ENCODE results near the gene CDH22.

DNA sequence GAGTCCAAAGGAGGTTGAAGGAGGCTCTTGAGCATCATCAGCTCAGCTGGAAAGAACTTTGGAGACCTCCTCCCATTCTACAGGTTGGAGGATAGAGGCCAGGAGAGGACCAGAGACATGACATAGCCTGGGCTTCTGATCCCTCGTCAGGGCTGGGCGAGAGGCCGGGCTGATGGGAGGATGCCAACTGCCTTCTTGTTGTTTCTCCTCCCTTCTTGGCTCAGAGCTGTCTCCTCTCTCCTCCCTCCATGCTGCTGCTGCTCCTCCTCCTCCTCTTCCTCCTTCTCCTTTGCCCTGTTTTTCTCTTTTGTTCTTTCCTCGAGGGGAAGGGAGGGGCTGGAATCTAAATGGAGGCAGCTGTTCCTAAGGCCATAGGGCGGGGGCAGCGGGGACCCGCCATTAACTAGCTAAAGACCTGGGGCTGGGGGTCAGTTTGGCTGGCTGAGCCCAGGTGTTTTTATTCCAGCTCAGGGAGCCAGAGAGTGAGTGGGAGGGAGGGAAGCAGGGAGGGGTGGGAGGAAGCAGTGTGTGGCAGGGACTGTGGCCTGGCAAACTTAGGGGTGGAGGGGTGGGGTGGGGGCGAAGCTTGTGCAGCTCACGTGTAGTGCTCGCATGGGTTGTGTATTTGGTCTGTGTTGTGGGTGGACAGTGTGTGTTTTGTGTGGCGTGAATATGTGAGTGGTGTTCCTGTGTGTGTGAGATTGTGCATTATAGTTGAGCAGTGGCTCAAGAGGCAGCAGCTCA is 105.4 kb downstream of the CDH22 start:
- TF ChIP-seq POLR2A (IDR thresholded peaks at IDR 0.05) = no peak
- TF ChIP-seq, protein P1, sequence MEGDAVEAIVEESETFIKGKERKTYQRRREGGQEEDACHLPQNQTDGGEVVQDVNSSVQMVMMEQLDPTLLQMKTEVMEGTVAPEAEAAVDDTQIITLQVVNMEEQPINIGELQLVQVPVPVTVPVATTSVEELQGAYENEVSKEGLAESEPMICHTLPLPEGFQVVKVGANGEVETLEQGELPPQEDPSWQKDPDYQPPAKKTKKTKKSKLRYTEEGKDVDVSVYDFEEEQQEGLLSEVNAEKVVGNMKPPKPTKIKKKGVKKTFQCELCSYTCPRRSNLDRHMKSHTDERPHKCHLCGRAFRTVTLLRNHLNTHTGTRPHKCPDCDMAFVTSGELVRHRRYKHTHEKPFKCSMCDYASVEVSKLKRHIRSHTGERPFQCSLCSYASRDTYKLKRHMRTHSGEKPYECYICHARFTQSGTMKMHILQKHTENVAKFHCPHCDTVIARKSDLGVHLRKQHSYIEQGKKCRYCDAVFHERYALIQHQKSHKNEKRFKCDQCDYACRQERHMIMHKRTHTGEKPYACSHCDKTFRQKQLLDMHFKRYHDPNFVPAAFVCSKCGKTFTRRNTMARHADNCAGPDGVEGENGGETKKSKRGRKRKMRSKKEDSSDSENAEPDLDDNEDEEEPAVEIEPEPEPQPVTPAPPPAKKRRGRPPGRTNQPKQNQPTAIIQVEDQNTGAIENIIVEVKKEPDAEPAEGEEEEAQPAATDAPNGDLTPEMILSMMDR (IDR thresholded peaks at IDR 0.05) = no peak

All from right lobe of liver (tissue), 4 donors.